Measurements from ENCODE around the gene PTCRA. TPM values are rescaled to one million over a fixed set of nuclear protein-coding genes. Genes with fewer than 3 reads are reported as not detected.
"Not testable (repeated sequence)": the region's sequence is repeated elsewhere in the genome, so short reads cannot be mapped to it uniquely, and the experiment has no call there.

Gene PTCRA
- total and polyA plus RNA-seq, 2 of the 4 experiments (the other 2 are of a cell fraction), result not detected

DNA sequence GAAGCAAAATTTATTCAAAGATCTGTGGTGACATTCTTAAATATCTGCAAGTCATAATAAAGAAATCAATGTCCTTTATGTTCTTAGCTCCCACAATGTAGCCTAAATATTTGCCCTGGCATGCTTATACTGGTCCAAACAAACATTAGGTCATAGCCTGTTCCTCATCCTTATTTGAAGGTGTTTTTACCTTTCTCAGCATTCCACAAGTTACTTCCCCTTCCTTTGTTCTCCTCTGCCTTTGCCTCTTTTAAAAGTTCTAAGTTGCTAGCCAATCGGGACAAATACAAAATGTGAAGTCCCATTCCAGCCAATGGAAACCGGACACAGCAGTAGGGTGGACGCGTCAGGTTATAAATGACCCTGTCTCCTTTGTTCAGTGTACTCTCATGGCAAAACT, 38.6 kb downstream of the PTCRA start:
- H2BK20ac ChIP-seq (ENCODE audit: low read depth, low read length); H3K4ac ChIP-seq (ENCODE audit: low read depth, low read length); dilution Hi-C loops (cut with HindIII; ENCODE audit: low sequenced_read_pairs, unreplicated experiment); H2BK15ac ChIP-seq (ENCODE audit: low read depth, low read length); BruUV-seq (replicated peaks); H2BK5ac ChIP-seq (ENCODE audit: low read depth, low read length, poor library complexity, severe bottlenecking); in situ Hi-C loops (cut with MboI; ENCODE audit: low sequenced_read_pairs); H3K27me3 ChIP-seq (ENCODE audit: control insufficient read depth, insufficient read depth, low read length); H3K4me1 ChIP-seq (ENCODE audit: control insufficient read depth, insufficient read depth, low read length); H2AFZ ChIP-seq (replicated peaks; ENCODE audit: low read length, poor library complexity); H2BK120ac ChIP-seq (ENCODE audit: low read depth, low read length); H3K9me3 ChIP-seq (ENCODE audit: control insufficient read depth, insufficient read depth, low read length); H4K5ac ChIP-seq (ENCODE audit: low read depth, low read length); intact Hi-C loops (cut with micrococcal nuclease); H4K20me1 ChIP-seq (ENCODE audit: insufficient read depth, low read length); H3K4me2 ChIP-seq (ENCODE audit: low read depth, low read length); H3K36me3 ChIP-seq (ENCODE audit: control insufficient read depth, insufficient read depth, low read length); ATAC-seq (ENCODE audit: low read depth); H3K23ac ChIP-seq (ENCODE audit: low read depth, low read length); H2AK5ac ChIP-seq (ENCODE audit: low read depth, low read length); H2AK9ac ChIP-seq (replicated peaks; ENCODE audit: low read depth, low read length, poor library complexity); H3K79me1 ChIP-seq (ENCODE audit: low read depth in 1 of 2, low read length in 2 of 2); H3K9me1 ChIP-seq (ENCODE audit: insufficient read depth, low read length); CTCF ChIA-PET; H4K91ac ChIP-seq (ENCODE audit: insufficient read depth, low read depth, low read length); H3K4me3 ChIP-seq (ENCODE audit: insufficient read depth, low read depth, low read length); H3K18ac ChIP-seq (ENCODE audit: low read depth, low read length); H3K56ac ChIP-seq (ENCODE audit: extremely low read depth, insufficient read depth, low read length); DNase-seq; POLR2A ChIA-PET (ENCODE audit: unreplicated experiment); H4K8ac ChIP-seq (ENCODE audit: low read depth in 2 of 2, low read length in 2 of 2); H3K14ac ChIP-seq (replicated peaks; ENCODE audit: low read depth, low read length); H3K9ac ChIP-seq (ENCODE audit: low read depth, low read length); H3K27ac ChIP-seq (ENCODE audit: insufficient read depth, low read length): not testable (repeated sequence)
- WGBS, 2 experiments (ENCODE audit: extremely low coverage in 2 of 2, insufficient read length in 1 of 2), result no CpG with 5 or more reads among the region's 4 CpGs
